Right cardiac atrium (tissue), 5 donors: ENCODE results near the gene FERMT1. TPM values are rescaled to one million over a fixed set of nuclear protein-coding genes. Genes with fewer than 3 reads are reported as not detected.

Experiments used
- polyA plus RNA-seq: library from polyadenylated mRNA; stranded (reverse); fragments of 200-250 nt; gene quantifications from one replicate; pipeline ENCODE4 v1.2.3, GENCODE V29; 2013
- total RNA-seq, 4 donors: library from RNA; stranded (reverse); fragmentation: NEBNext Ultra II Directional; extraction: Animal tissue kit (Norgen Biotek cat#: 25700); gene quantifications; one replicate each; pipeline ENCODE4 v1.2.1, GENCODE V29; 2021
- donor health status: healthy with polysubstance abuse.
- donor health status: DM: no; HTN: yes; CAD: no.
- donor health status: DM: no; HTN: no; CAD: no.
- donor health status: DM: no; HTN: yes; CAD: no; lungs with severe emphysema.
- donor health status: DM: yes; HTN: yes; CAD: no.

FERMT1 gene
- total and polyA plus RNA-seq, 5 donors = 0.54 to 2.9 (median 1.8) TPM

Other genes with a start within 250 kb of the FERMT1 start
- gene CHGB, start 211.5 kb downstream of the FERMT1 start, total RNA-seq = 10 to 100 TPM; 48.6 to 99.8 (median 56.2) TPM
- 65.5 TPM for gene CHGB, start 211.5 kb downstream of the FERMT1 start, polyA plus RNA-seq
- 10 to 100 TPM in 1 of 4 donors, 1 to 10 TPM in 3; 8.9 to 11.0 (median 9.5) TPM for gene TRMT6, start 172.5 kb downstream of the FERMT1 start, total RNA-seq
- gene TRMT6, start 172.5 kb downstream of the FERMT1 start, polyA plus RNA-seq = 7.6 TPM
- 1 to 10 TPM; 6.5 to 8.4 (median 7.0) TPM for gene MCM8, start 172.4 kb downstream of the FERMT1 start, total RNA-seq
- gene MCM8, start 172.4 kb downstream of the FERMT1 start, polyA plus RNA-seq = 2.9 TPM
- gene CRLS1, start 116.9 kb downstream of the FERMT1 start, total RNA-seq = 10 to 100 TPM; 75.2 to 99.0 (median 80.7) TPM
- 115 TPM for gene CRLS1, start 116.9 kb downstream of the FERMT1 start, polyA plus RNA-seq
- gene LRRN4, start 69.0 kb downstream of the FERMT1 start, total RNA-seq = under 1 TPM; 0.11 to 0.77 (median 0.39) TPM
- gene LRRN4, start 69.0 kb downstream of the FERMT1 start, polyA plus RNA-seq = 0.05 TPM